Measurements from ENCODE around the gene ANO7.
"Not testable (repeated sequence)": the region's sequence is repeated elsewhere in the genome, so short reads cannot be mapped to it uniquely, and the experiment has no call there.

ANO7 gene

GRCh38 chr2:241190291-241190981 lies 2.0 kb downstream of the ANO7 start:
- no peak for DNase-seq (ENCODE audit: low spot score)

- no peak for DNase-seq (ENCODE audit: low spot score)
Measured at GRCh38 chr2:241191081-241191480, 2.6 kb downstream of the ANO7 start.

GRCh38 chr2:241193271-241193670 lies 4.8 kb downstream of the ANO7 start:
- no peak for DNase-seq (ENCODE audit: low spot score)

GRCh38 chr2:241194811-241195210 lies 6.3 kb downstream of the ANO7 start:
- DNase-seq (ENCODE audit: low spot score): no peak

- DNase-seq (ENCODE audit: low spot score): no peak
Measured at GRCh38 chr2:241195506-241196130, 7.1 kb downstream of the ANO7 start.

- DNase-seq (ENCODE audit: low spot score): not testable (repeated sequence)
Measured at GRCh38 chr2:241197246-241197645, 8.8 kb downstream of the ANO7 start.

GRCh38 chr2:241197947-241198346 lies 9.5 kb downstream of the ANO7 start:
- DNase-seq (ENCODE audit: low spot score): no peak

- no peak for DNase-seq (ENCODE audit: low spot score)
Measured at GRCh38 chr2:241198381-241199279, 10.2 kb downstream of the ANO7 start.

- no peak for DNase-seq (ENCODE audit: low spot score)
Measured at GRCh38 chr2:241199286-241199685, 10.8 kb downstream of the ANO7 start.

- DNase-seq (ENCODE audit: low spot score): no peak
Measured at GRCh38 chr2:241199897-241200821, 11.7 kb downstream of the ANO7 start.

GRCh38 chr2:241200822-241201395 lies 12.4 kb downstream of the ANO7 start:
- no peak for DNase-seq (ENCODE audit: low spot score)

GRCh38 chr2:241201445-241202267 lies 13.2 kb downstream of the ANO7 start:
- DNase-seq (ENCODE audit: low spot score): no peak

- no peak for DNase-seq (ENCODE audit: low spot score)
Measured at GRCh38 chr2:241202268-241202585, 13.8 kb downstream of the ANO7 start.

GRCh38 chr2:241202681-241203080 lies 14.2 kb downstream of the ANO7 start:
- DNase-seq (ENCODE audit: low spot score): no peak

GRCh38 chr2:241203218-241204009 lies 14.9 kb downstream of the ANO7 start:
- no peak for DNase-seq (ENCODE audit: low spot score)

GRCh38 chr2:241204010-241204384 lies 15.5 kb downstream of the ANO7 start:
- no peak for DNase-seq (ENCODE audit: low spot score)

GRCh38 chr2:241204490-241204889 lies 16.0 kb downstream of the ANO7 start:
- no peak for DNase-seq (ENCODE audit: low spot score)

- no peak for DNase-seq (ENCODE audit: low spot score)
Measured at GRCh38 chr2:241205086-241205485, 16.6 kb downstream of the ANO7 start.

GRCh38 chr2:241207151-241207550 lies 18.7 kb downstream of the ANO7 start:
- DNase-seq (ENCODE audit: low spot score): no peak

GRCh38 chr2:241207641-241208040 lies 19.2 kb downstream of the ANO7 start:
- no peak for DNase-seq (ENCODE audit: low spot score)
